ENCODE data around the gene SPATA25.

The SPATA25 gene

DNA sequence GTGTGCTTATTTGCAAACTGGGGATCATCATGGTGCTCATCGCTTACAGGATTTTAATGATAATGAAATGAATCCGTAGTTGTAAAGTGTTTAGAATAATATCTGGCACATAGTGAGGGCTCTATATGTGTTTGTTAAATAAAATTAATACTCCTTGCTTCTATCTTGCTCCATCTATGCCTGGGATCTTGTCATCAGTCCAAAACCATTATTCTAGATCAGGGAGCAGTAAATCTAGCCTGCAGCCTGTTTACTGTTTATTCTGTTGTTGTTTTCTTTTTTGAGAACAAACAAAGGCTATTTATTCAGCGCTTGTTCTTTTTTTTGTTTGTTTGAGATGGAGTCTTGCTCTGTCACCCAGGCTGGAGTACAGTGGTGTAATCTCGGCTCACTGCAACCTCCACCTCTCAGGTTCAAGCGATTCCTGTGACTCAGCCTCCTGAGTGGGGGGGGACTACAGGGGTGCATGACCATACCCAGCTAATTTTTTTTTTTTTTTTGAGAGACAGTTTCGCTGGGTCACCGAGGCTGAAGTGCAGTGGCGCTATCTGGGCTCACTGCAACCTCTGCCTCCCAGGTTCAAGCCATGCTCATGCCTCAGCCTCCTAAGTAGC lies 38.3 kb downstream of the SPATA25 start:
- no peak overlapping the region for H3K4me3 ChIP-seq (ENCODE audit: low read length)
- no peak for DNase-seq (ENCODE audit: low read depth, low spot score)

DNA sequence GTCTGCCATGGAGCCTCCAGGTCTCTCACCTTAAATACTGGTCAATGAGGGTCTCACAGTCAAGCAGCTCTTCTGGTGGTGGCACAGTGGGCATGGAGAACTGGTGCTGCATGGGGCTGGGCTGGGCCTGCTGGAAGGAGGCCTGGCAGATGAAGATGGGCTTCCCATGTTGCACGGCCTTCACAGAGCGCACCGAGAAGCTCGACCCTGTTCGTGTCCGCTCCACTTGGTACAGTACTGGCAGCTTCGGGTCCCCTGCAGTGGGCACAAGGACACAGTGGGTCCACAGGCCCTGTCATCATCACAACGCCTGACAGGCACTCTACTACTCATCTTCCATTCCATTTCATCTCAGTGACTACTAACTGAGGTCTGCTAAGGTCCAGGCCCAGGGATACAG lies 39.0 kb downstream of the SPATA25 start:
- H3K4me3 ChIP-seq (ENCODE audit: low read length) = no peak overlapping the region
- DNase-seq (ENCODE audit: low read depth, low spot score) = no peak

DNA sequence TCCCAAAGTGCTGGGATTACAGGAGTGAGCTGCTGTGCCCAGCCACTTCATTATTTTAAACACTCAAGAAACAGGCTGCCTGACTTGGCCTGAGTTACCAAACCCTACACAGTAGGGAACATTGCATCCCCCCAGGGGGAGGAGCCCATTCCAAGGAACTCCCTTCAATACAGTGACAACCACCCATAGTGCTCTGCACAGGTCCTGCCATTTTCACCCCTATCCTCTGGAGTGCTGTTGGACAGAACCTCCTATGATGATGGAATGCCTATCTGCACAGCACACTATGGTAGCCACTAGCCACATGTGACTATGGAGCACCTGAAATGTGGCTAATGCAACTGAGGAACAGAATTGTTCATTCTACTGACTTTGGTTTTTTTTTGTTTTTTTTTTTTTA lies 42.0 kb downstream of the SPATA25 start:
- DNase-seq (ENCODE audit: low read depth, low spot score) = no peak
- no peak overlapping the region for H3K4me3 ChIP-seq (ENCODE audit: low read length)

DNA sequence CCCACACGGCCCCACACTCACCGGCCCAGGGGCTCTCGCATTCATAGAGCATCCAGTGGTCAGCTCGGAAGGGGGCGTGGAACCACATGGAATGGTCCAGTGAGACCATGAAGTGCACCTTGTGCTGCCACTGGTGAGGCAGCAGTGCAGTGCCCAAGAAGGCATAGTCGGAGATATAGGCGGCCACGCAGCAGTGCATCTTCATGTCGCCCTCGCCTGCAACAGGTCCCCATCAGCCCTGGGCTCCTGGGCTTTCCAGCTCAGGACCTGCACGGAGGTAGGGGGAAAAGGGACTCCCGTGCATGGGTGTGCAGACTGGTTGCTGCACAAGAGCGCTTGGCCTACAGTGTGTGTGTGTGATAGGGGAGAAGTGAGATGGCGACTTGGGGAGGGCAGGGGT lies 43.9 kb downstream of the SPATA25 start:
- no peak overlapping the region for H3K4me3 ChIP-seq (ENCODE audit: low read length)
- no peak for DNase-seq (ENCODE audit: low read depth, low spot score)

DNA sequence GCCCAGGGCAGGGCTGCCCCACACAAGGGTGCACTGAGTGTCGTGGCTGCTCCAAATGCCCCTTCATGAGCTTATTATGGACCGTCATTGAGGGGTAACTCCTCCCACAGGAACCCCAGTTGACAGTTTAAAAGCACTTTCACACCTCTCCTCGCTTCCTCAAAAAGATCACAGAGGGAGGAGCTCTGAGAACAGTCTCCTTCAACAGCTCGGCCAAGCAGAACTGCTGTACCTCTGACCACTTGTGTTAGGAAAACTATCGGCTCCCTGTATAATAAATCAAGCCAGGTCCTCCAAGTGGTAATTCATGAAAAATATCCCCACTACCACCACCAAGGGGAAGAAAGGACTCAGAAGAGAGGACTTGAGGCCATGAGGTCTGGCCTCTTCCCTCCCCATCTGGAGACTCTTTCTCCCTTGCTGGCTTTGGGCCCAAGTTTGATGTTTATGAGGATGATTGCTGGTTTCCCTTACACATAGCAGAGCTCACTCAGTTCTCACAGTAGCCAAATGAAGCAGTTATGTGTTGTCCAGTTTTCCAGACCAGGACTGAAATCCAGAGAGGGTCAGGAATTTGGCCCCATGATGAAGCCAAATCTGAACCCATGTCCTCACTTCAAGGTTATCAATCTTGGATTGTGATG lies 45.1 kb downstream of the SPATA25 start:
- no peak for DNase-seq (ENCODE audit: low read depth, low spot score)
- no peak overlapping the region for H3K4me3 ChIP-seq (ENCODE audit: low read length)

DNA sequence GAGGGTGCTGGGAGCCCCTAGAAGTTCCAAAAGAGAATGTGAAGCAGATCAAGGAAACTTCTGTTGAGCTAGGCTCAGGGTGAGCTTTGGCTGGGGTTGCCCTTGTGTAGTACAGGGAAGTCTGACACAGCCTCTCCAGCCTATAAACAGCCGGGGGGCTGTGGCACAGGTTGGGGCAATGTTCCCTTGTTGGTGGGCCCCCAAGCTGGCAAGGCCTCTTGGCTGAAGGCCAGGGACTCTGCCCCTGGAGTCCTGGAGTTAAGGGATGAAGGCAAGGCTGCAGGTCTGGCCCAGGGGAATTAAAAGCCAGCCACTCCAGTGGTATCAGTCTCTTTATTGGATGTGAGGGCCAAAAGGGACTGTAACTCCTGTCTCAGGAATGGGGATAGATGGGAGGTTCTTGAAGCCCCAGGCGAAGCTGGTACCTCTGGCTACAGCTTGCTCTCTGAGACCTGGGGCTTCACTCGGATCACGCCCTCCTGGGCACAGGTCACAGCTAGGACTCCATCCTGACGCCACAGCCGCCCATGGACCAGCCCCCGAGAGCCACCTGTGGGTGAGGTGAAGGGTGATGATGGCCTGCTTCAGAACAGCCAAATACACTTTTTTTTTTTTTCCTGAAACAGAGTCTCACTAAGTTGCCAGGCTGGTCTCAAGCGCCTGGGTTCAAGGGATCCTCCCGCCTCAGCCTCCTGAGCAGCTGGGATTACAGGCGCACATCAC lies 45.9 kb downstream of the SPATA25 start:
- DNase-seq (ENCODE audit: low read depth, low spot score) = no peak
- H3K4me3 ChIP-seq (ENCODE audit: low read length) = no peak overlapping the region

GRCh38 chr20:45840700-45841198 lies 46.7 kb downstream of the SPATA25 start:
- no peak for DNase-seq (ENCODE audit: low read depth, low spot score)
- no peak overlapping the region for H3K4me3 ChIP-seq (ENCODE audit: low read length)

DNA sequence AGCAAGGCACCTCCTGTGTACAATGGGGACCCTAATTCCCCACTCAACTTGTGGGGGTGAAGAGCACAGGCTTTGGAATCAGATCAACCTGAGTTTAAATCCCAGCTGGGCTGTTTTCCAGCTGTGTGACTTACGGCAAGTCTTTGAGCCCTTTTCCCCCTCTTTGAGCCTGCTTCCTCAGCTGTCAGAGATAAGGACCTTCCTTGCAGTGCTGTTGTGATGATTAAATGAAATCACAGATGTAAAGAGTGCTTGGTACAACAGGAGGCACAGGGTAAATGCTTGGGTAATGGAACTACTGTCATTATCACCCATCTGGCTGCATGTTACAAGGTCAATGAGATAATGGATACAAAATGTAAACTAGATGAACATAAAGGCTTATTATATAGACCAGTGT lies 50.6 kb downstream of the SPATA25 start:
- DNase-seq (ENCODE audit: low read depth, low spot score) = no peak
- H3K4me3 ChIP-seq (ENCODE audit: low read length) = no peak overlapping the region
